Upper lobe of left lung (tissue), 4 donors: Measurements from ENCODE around the gene OSER1.

Experiments
- EP300 ChIP-seq, 4 donors: sonication (generic); formaldehyde crosslinking; IDR thresholded peaks; one replicate each; pipeline ENCODE4 v1.5.1; 2017; ENCODE audit warnings: antibody characterized with exemption in 4 of 4, control low read depth in 2 of 4
- POLR2A ChIP-seq, 4 donors: fragments of 450-650 bp; IDR thresholded peaks; one replicate each; pipeline ENCODE4 v1.5.1; 2016 to 2017; ENCODE audit warnings: antibody characterized with exemption in 4 of 4, mild to moderate bottlenecking in 2 of 4
- POLR2AphosphoS5 ChIP-seq, 2 donors: sonication (generic); formaldehyde crosslinking; IDR thresholded peaks; one replicate each; pipeline ENCODE4 v1.5.1; 2017; ENCODE audit warnings: antibody characterized with exemption in 2 of 2
- TF ChIP-seq, protein P1 (sequence below), 6 experiments: fragments of 450-650 bp in 4 of 6; fragments of 200-600 bp in 2 of 6; sonication (generic) in 2 of 6; IDR thresholded peaks; one replicate each; pipeline ENCODE4 v1.5.1; 2016 to 2019; ENCODE audit warnings: antibody characterized with exemption in 6 of 6

DNA sequence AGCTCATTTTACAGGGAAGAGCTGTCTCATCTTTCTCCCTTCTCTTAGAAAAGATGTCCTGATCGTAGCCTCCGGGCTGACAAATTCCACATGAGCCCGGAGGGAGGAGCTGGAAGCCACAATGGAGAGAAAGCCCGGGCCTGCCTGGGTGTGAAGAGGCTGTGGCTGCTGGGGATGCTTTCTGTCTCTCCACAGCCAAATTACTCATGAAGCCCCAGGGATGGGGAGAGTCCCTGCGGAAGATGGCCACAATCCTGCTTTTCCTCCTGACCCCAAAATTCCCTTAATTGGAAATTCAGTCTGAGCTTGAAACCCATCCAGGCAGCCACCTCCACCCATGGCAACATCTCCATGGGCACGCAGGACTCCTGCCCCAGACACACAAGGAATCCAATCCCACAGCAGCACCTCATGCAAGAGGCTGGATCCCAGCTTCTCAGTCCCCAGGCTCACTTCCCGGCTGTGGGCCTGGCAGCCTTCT, 56.0 kb downstream of the OSER1 start:
- TF ChIP-seq POLR2AphosphoS5 (IDR thresholded peaks at IDR 0.05) (no peak), POLR2A (IDR thresholded peaks at IDR 0.05) (no peak), EP300 (IDR thresholded peaks at IDR 0.05) (no peak)
- TF ChIP-seq, protein P1, sequence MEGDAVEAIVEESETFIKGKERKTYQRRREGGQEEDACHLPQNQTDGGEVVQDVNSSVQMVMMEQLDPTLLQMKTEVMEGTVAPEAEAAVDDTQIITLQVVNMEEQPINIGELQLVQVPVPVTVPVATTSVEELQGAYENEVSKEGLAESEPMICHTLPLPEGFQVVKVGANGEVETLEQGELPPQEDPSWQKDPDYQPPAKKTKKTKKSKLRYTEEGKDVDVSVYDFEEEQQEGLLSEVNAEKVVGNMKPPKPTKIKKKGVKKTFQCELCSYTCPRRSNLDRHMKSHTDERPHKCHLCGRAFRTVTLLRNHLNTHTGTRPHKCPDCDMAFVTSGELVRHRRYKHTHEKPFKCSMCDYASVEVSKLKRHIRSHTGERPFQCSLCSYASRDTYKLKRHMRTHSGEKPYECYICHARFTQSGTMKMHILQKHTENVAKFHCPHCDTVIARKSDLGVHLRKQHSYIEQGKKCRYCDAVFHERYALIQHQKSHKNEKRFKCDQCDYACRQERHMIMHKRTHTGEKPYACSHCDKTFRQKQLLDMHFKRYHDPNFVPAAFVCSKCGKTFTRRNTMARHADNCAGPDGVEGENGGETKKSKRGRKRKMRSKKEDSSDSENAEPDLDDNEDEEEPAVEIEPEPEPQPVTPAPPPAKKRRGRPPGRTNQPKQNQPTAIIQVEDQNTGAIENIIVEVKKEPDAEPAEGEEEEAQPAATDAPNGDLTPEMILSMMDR (IDR thresholded peaks at IDR 0.05), result no peak
